ENCODE measurements around the gene BFSP2. TPM values are rescaled to one million over a fixed set of nuclear protein-coding genes. Genes with fewer than 3 reads are reported as not detected.

Gene BFSP2
- total and polyA plus RNA-seq, 4 donors, result 0.14 to 0.35 TPM; not detected in 2

- H3K4me1 ChIP-seq (ENCODE audit: control insufficient read depth in 5 of 5, insufficient read depth in 5 of 5, low read length in 5 of 5), result peaks cover 0 to 3% (median 0%) of the 10 kb centered on the region in 5 donors
- H3K9ac ChIP-seq (ENCODE audit: insufficient read depth in 1 of 2, low read length in 2 of 2), result no peak overlapping the region
- no peak for DNase-seq
- TF ChIP-seq CTCF (IDR thresholded peaks at IDR 0.05; ENCODE audit: control extremely low read depth, extremely low read depth), result no peak
- H3K4me3 ChIP-seq, result no peak overlapping the region
- no peaks in the 10 kb centered on the region for H3K27me3 ChIP-seq (ENCODE audit: control insufficient read depth in 3 of 3, insufficient read depth in 3 of 3, low read length in 2 of 3)
- no peaks in the 10 kb centered on the region for H3K36me3 ChIP-seq (ENCODE audit: control insufficient read depth in 4 of 4, insufficient read depth in 4 of 4, low read length in 4 of 4)
- ATAC-seq (ENCODE audit: insufficient read depth, low FRiP score), result no peak
- no peaks in the 10 kb centered on the region for H3K9me3 ChIP-seq (ENCODE audit: control insufficient read depth in 4 of 4, insufficient read depth in 3 of 4, low read length in 3 of 4)
- 55 to 64% methylated on average over 4 of the region's 4 CpGs for WGBS, 2 donors
- no peak overlapping the region for H3K27ac ChIP-seq (ENCODE audit: low read depth in 1 of 2, low read length in 1 of 2)
These were observed 61.4 kb downstream of the BFSP2 start for GRCh38 chr3:133461291-133461690.

- Histone ChIP-seq H3K9ac (ENCODE audit: insufficient read depth in 1 of 2, low read length in 2 of 2) (no peak overlapping the region), H3K4me1 (ENCODE audit: control insufficient read depth in 5 of 5, insufficient read depth in 5 of 5, low read length in 5 of 5) (peaks cover 0 to 3% (median 0%) of the 10 kb centered on the region in 5 donors), H3K9me3 (ENCODE audit: control insufficient read depth in 4 of 4, insufficient read depth in 3 of 4, low read length in 3 of 4) (no peaks in the 10 kb centered on the region), H3K4me3 (no peak overlapping the region), H3K27ac (ENCODE audit: low read depth in 1 of 2, low read length in 1 of 2) (no peak overlapping the region), H3K27me3 (ENCODE audit: control insufficient read depth in 3 of 3, insufficient read depth in 3 of 3, low read length in 2 of 3) (no peaks in the 10 kb centered on the region), H3K36me3 (ENCODE audit: control insufficient read depth in 4 of 4, insufficient read depth in 4 of 4, low read length in 4 of 4) (no peaks in the 10 kb centered on the region)
- WGBS, 2 donors, result 72 to 82% methylated on average over 8 of the region's 8 CpGs
- no peak for TF ChIP-seq CTCF (IDR thresholded peaks at IDR 0.05; ENCODE audit: control extremely low read depth, extremely low read depth)
- ATAC-seq (ENCODE audit: insufficient read depth, low FRiP score), result no peak
- no peak for DNase-seq
These were observed 63.5 kb downstream of the BFSP2 start for GRCh38 chr3:133463347-133463860.

- peaks cover 0 to 3% (median 0%) of the 10 kb centered on the region in 5 donors for H3K4me1 ChIP-seq (ENCODE audit: control insufficient read depth in 5 of 5, insufficient read depth in 5 of 5, low read length in 5 of 5)
- DNase-seq, result peak in 2 of 3 donors; percentile 68 to 71
- no peak overlapping the region for H3K27ac ChIP-seq (ENCODE audit: low read depth in 1 of 2, low read length in 1 of 2)
- ATAC-seq (ENCODE audit: insufficient read depth, low FRiP score), result no peak
- no peak for TF ChIP-seq CTCF (IDR thresholded peaks at IDR 0.05; ENCODE audit: control extremely low read depth, extremely low read depth)
- no peaks in the 10 kb centered on the region for H3K36me3 ChIP-seq (ENCODE audit: control insufficient read depth in 4 of 4, insufficient read depth in 4 of 4, low read length in 4 of 4)
- no peaks in the 10 kb centered on the region for H3K9me3 ChIP-seq (ENCODE audit: control insufficient read depth in 4 of 4, insufficient read depth in 3 of 4, low read length in 3 of 4)
- no peaks in the 10 kb centered on the region for H3K27me3 ChIP-seq (ENCODE audit: control insufficient read depth in 3 of 3, insufficient read depth in 3 of 3, low read length in 2 of 3)
- 94 to 100% methylated on average over 1 of the region's 1 CpG for WGBS, 2 donors
- H3K4me3 ChIP-seq, result no peak overlapping the region
- no peak overlapping the region for H3K9ac ChIP-seq (ENCODE audit: insufficient read depth in 1 of 2, low read length in 2 of 2)
These were observed 64.7 kb downstream of the BFSP2 start for GRCh38 chr3:133464573-133464972.

All from lung (tissue), 12 donors.